ENCODE results near the gene TANC1. TPM values are rescaled to one million over a fixed set of nuclear protein-coding genes. Genes with fewer than 3 reads are reported as not detected.

The TANC1 gene
- total and polyA plus RNA-seq, 2 of the 4 experiments (the other 2 are of a cell fraction), result 10.2 to 12.9 TPM

- no peak overlapping the region for H3K23ac ChIP-seq (ENCODE audit: low read depth, low read length)
- no peak overlapping the region for H2AK9ac ChIP-seq (replicated peaks; ENCODE audit: low read depth, low read length, poor library complexity)
- WGBS, 2 experiments (ENCODE audit: extremely low coverage in 2 of 2, insufficient read length in 1 of 2), result 87% methylated on average over 5 of the region's 6 CpGs; no CpG with 5 or more reads in 1 of the 2 experiments
- no peak overlapping the region for H2AFZ ChIP-seq (replicated peaks; ENCODE audit: low read length, poor library complexity)
- no peak overlapping the region for H3K14ac ChIP-seq (replicated peaks; ENCODE audit: low read depth, low read length)
- H2AK5ac ChIP-seq (ENCODE audit: low read depth, low read length), result no peak overlapping the region
- no peaks in the 10 kb centered on the region for H4K20me1 ChIP-seq (ENCODE audit: insufficient read depth, low read length)
- ChIA-PET CTCF (interaction anchor here (1.0 to 1.2 kb wide), 2 partner anchors 10 to 44 kb away, joined by 3 to 4 read pairs; no protein-coding TSS in a partner anchor), POLR2A (ENCODE audit: unreplicated experiment) (no interaction called here)
- H2BK20ac ChIP-seq (ENCODE audit: low read depth, low read length), result no peak overlapping the region
- no peak overlapping the region for H3K18ac ChIP-seq (ENCODE audit: low read depth, low read length)
- no TSS peak for BruUV-seq (replicated peaks)
- peaks cover 3% of the 10 kb centered on the region; the same call in 1 of the 2 replicates for H3K9me3 ChIP-seq (ENCODE audit: control insufficient read depth, insufficient read depth, low read length)
- TF ChIP-seq CHD1 (IDR thresholded peaks at IDR 0.05; ENCODE audit: low read depth, low read length) (no peak), POLR2A (IDR thresholded peaks at IDR 0.05; ENCODE audit: low read depth, low read length) (no peak), ELK1 (IDR thresholded peaks at IDR 0.05; ENCODE audit: borderline replicate concordance, low read depth, low read length) (no peak), CEBPB (IDR thresholded peaks at IDR 0.05; ENCODE audit: low read depth, low read length) (no peak), MAZ (IDR thresholded peaks at IDR 0.05; ENCODE audit: borderline replicate concordance, low read depth, low read length) (no peak), RCOR1 (IDR thresholded peaks at IDR 0.05; ENCODE audit: insufficient replicate concordance, low read length) (no peak), RAD21 (IDR thresholded peaks at IDR 0.05; ENCODE audit: low read length) (no peak), BHLHE40 (IDR thresholded peaks at IDR 0.05; ENCODE audit: low read depth, low read length) (no peak), RFX5 (IDR thresholded peaks at IDR 0.05; ENCODE audit: low read depth, low read length) (no peak)
- no peak overlapping the region for H3K4me2 ChIP-seq (ENCODE audit: low read depth, low read length)
- peaks cover 2% of the 10 kb centered on the region for H3K4me1 ChIP-seq (ENCODE audit: control insufficient read depth, insufficient read depth, low read length)
- H3K4me3 ChIP-seq (ENCODE audit: insufficient read depth, low read depth, low read length), result no peak overlapping the region
- no peak overlapping the region for H4K91ac ChIP-seq (ENCODE audit: insufficient read depth, low read depth, low read length)
- H3K27me3 ChIP-seq (ENCODE audit: control insufficient read depth, insufficient read depth, low read length), result no peaks in the 10 kb centered on the region
- no peak overlapping the region for H4K5ac ChIP-seq (ENCODE audit: low read depth, low read length)
- no peak overlapping the region for H3K9ac ChIP-seq (ENCODE audit: low read depth, low read length)
- no peak overlapping the region for H2BK5ac ChIP-seq (ENCODE audit: low read depth, low read length, poor library complexity, severe bottlenecking)
- no peak overlapping the region for H2BK15ac ChIP-seq (ENCODE audit: low read depth, low read length)
- H3K4ac ChIP-seq (ENCODE audit: low read depth, low read length), result no peak overlapping the region
- peaks cover 0 to 8% of the 10 kb centered on the region in 2 experiments; a peak in 2 of 4 replicates for H3K79me1 ChIP-seq (ENCODE audit: low read depth in 1 of 2, low read length in 2 of 2)
- no peak overlapping the region for H2BK120ac ChIP-seq (ENCODE audit: low read depth, low read length)
- H4K8ac ChIP-seq (ENCODE audit: low read depth in 2 of 2, low read length in 2 of 2), result no peak overlapping the region
- dilution Hi-C loops (cut with HindIII; ENCODE audit: low sequenced_read_pairs, unreplicated experiment), result no loop called here
- H3K56ac ChIP-seq (ENCODE audit: extremely low read depth, insufficient read depth, low read length), result no peak overlapping the region
- DNase-seq (peak; percentile 25), ATAC-seq (ENCODE audit: low read depth) (peak; percentile 11; the same call in 1 of the 2 replicates)
- H3K36me3 ChIP-seq (ENCODE audit: control insufficient read depth, insufficient read depth, low read length), result peaks cover 42% of the 10 kb centered on the region
- intact Hi-C loops (cut with micrococcal nuclease), result loop anchor here (5.0 kb wide), 1 partner anchor 267 kb away; no protein-coding TSS in a partner anchor
- in situ Hi-C loops (cut with MboI; ENCODE audit: low sequenced_read_pairs), result no loop called here
- peaks cover 4% of the 10 kb centered on the region; the same call in 1 of the 2 replicates for H3K9me1 ChIP-seq (ENCODE audit: insufficient read depth, low read length)
- H3K27ac ChIP-seq (ENCODE audit: insufficient read depth, low read length), result no peak overlapping the region
Measured at GRCh38 chr2:159169187-159169586, 200.7 kb downstream of the TANC1 start.

Data from IMR-90 (cell line).